K562 (cell line): ENCODE results near the gene BAZ2A. TPM values are rescaled to one million over a fixed set of nuclear protein-coding genes. Genes with fewer than 3 reads are reported as not detected.

Experiments used
- BMI1 ChIP-seq: fragments of 150-350 bp; IDR thresholded peaks from 2 replicates; pipeline ENCODE4 v1.6.1; 2014; ENCODE audit warnings: low read length
- NFYB ChIP-seq: IDR thresholded peaks from 2 replicates; pipeline ENCODE4 v1.6.1; 2011; ENCODE audit warnings: mild to moderate bottlenecking, moderate library complexity; ENCODE audit not compliant: insufficient read length; ENCODE audit errors: extremely low read depth
- POLR2AphosphoS5 ChIP-seq: IDR thresholded peaks from 2 replicates; pipeline ENCODE4 v1.6.1; 2011; ENCODE audit warnings: mild to moderate bottlenecking, low read depth, low read length, moderate library complexity; ENCODE audit not compliant: control insufficient read depth, insufficient read depth
- POLR2G ChIP-seq: fragments of 200-400 bp; formaldehyde crosslinking; IDR thresholded peaks from 2 replicates; pipeline ENCODE4 v1.6.1; 2017; ENCODE audit warnings: low read depth, mild to moderate bottlenecking, antibody characterized with exemption, low read length, moderate library complexity
- SIN3A ChIP-seq, 2 experiments: fragments of 150-350 bp in 1 of 2; IDR thresholded peaks; 2 replicates each; pipeline ENCODE4 v1.6.1; 2011 to 2016; ENCODE audit warnings: borderline replicate concordance in 2 of 2, low read depth in 2 of 2, low read length in 2 of 2, mild to moderate bottlenecking in 2 of 2, moderate library complexity in 2 of 2; ENCODE audit not compliant: control insufficient read depth in 1 of 2
- SNRNP70 ChIP-seq: fragments of 200-400 bp; formaldehyde crosslinking; optimal IDR thresholded peaks from 2 replicates; pipeline ENCODE3; 2017; ENCODE audit warnings: low read depth, low read length
- SRF ChIP-seq, 2 experiments: fragments of 250-450, 450-650 bp in 1 of 2; sonication (Bioruptor Pico) in 1 of 2; sonication (generic) in 1 of 2; formaldehyde crosslinking; IDR thresholded peaks; 2 replicates each; pipeline versions ENCODE4 v1.5.0 to v1.5.1; 2020 to 2022; ENCODE audit warnings: mild to moderate bottlenecking in 1 of 2, missing genetic modification reagents in 1 of 2
- TAF9B ChIP-seq: fragments of 450-650 bp; IDR thresholded peaks from 2 replicates; pipeline ENCODE4 v1.6.1; 2018; ENCODE audit warnings: mild to moderate bottlenecking; ENCODE audit not compliant: partially characterized antibody
- USF2 ChIP-seq: sonication (generic); formaldehyde crosslinking; IDR thresholded peaks from 2 replicates; pipeline ENCODE4 v1.5.0; 2020; ENCODE audit warnings: missing genetic modification reagents
- ZFP36 ChIP-seq: fragments of 150-350 bp; IDR thresholded peaks from 2 replicates; pipeline ENCODE4 v1.6.1; 2018; ENCODE audit warnings: low read length, low read depth; ENCODE audit not compliant: partially characterized antibody
- ZFX ChIP-seq: sonication (generic); formaldehyde crosslinking; IDR thresholded peaks from 2 replicates; pipeline ENCODE4 v1.8.0; 2022; ENCODE audit warnings: mild to moderate bottlenecking, missing genetic modification reagents, moderate library complexity
- ZMIZ1 ChIP-seq, 2 experiments: fragments of 150-350 bp in 1 of 2; IDR thresholded peaks; 2 replicates each; pipeline ENCODE4 v1.6.1; 2012 to 2016; ENCODE audit warnings: low read depth in 2 of 2, low read length in 2 of 2, mild to moderate bottlenecking in 1 of 2, moderate library complexity in 1 of 2
- ZNF431 ChIP-seq: sonication (generic); formaldehyde crosslinking; IDR thresholded peaks from 2 replicates; pipeline ENCODE4 v1.8.0; 2022; ENCODE audit warnings: mild to moderate bottlenecking, missing genetic modification reagents
- ZNF830 ChIP-seq: fragments of 250-450 bp; sonication (Bioruptor Pico); IDR thresholded peaks from 2 replicates; pipeline ENCODE4 v1.5.0; 2021; ENCODE audit warnings: mild to moderate bottlenecking
- polyA plus RNA-seq, 8 experiments: library from polyadenylated mRNA; depleted of rRNA in 4 of 8; stranded (reverse) in 5 of 8; unstranded in 3 of 8; fragments of >200 nt; fragmentation: Nextera tagmentation in 2 of 8; fragmentation: Illumina TruSeq in 1 of 8; extraction: Ambion mirVana in 2 of 8; extraction: Trizol in 1 of 8; gene quantifications; 2 replicates each; pipeline versions ENCODE4 v1.2.1 to v1.2.3, GENCODE V29; 2011 to 2014; ENCODE audit warnings: inconsistent platforms in 1 of 8, missing spikeins in 1 of 8
- total RNA-seq, 7 experiments: library from RNA; depleted of rRNA in 6 of 7; stranded (reverse); fragments of >200 nt in 6 of 7; fragmentation: Illumina TruSeq in 2 of 7; extraction: Trizol in 2 of 7; gene quantifications; 2 replicates each; pipeline versions ENCODE4 v1.2.1 to v1.2.3, GENCODE V29; 2011 to 2021; ENCODE audit warnings: low replicate concordance in 1 of 7
- TF ChIP-seq, protein P1 (sequence below): fragments of 200-800 bp; sonication (Bioruptor generic); IDR thresholded peaks from 2 replicates; pipeline ENCODE4 v1.6.1; 2016; ENCODE audit warnings: missing genetic modification characterization, missing compliant biosample characterization

The BAZ2A gene
- total and polyA plus RNA-seq, 9 of the 15 experiments (the other 6 are each of a cell fraction or from before 2014, with no cell fraction given) = 4.5 to 86.4 (median 26.2) TPM

- no peak for TF ChIP-seq POLR2G
- TF ChIP-seq SNRNP70 = peak; percentile 22
- peak; percentile 11; the same call in 1 of the 2 replicates for TF ChIP-seq ZNF431 (CRISPR knock-in tag)
- TF ChIP-seq SIN3A (IDR thresholded peaks at IDR 0.05; ENCODE audit: borderline replicate concordance in 2 of 2, control insufficient read depth in 1 of 2, low read depth in 2 of 2, low read length in 2 of 2) = peak in 1 of 2 experiments; percentile 80; a peak in 1 of 4 replicates
- no peak; the same call in 1 of the 2 replicates for TF ChIP-seq POLR2AphosphoS5
- no peak for TF ChIP-seq ZNF830 (CRISPR knock-in tag)
- TF ChIP-seq USF2 (CRISPR knock-in tag) = no peak
- TF ChIP-seq, protein P1, sequence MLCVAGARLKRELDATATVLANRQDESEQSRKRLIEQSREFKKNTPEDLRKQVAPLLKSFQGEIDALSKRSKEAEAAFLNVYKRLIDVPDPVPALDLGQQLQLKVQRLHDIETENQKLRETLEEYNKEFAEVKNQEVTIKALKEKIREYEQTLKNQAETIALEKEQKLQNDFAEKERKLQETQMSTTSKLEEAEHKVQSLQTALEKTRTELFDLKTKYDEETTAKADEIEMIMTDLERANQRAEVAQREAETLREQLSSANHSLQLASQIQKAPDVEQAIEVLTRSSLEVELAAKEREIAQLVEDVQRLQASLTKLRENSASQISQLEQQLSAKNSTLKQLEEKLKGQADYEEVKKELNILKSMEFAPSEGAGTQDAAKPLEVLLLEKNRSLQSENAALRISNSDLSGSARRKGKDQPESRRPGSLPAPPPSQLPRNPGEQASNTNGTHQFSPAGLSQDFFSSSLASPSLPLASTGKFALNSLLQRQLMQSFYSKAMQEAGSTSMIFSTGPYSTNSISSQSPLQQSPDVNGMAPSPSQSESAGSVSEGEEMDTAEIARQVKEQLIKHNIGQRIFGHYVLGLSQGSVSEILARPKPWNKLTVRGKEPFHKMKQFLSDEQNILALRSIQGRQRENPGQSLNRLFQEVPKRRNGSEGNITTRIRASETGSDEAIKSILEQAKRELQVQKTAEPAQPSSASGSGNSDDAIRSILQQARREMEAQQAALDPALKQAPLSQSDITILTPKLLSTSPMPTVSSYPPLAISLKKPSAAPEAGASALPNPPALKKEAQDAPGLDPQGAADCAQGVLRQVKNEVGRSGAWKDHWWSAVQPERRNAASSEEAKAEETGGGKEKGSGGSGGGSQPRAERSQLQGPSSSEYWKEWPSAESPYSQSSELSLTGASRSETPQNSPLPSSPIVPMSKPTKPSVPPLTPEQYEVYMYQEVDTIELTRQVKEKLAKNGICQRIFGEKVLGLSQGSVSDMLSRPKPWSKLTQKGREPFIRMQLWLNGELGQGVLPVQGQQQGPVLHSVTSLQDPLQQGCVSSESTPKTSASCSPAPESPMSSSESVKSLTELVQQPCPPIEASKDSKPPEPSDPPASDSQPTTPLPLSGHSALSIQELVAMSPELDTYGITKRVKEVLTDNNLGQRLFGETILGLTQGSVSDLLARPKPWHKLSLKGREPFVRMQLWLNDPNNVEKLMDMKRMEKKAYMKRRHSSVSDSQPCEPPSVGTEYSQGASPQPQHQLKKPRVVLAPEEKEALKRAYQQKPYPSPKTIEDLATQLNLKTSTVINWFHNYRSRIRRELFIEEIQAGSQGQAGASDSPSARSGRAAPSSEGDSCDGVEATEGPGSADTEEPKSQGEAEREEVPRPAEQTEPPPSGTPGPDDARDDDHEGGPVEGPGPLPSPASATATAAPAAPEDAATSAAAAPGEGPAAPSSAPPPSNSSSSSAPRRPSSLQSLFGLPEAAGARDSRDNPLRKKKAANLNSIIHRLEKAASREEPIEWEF = no peak
- TF ChIP-seq ZFP36 = no peak
- TF ChIP-seq BMI1 = no peak
- peak in 1 of 2 experiments; percentile 45; a peak in 2 of 4 replicates for TF ChIP-seq SRF (CRISPR knock-in tag; IDR thresholded peaks at IDR 0.05)
- TF ChIP-seq NFYB = no peak
- TF ChIP-seq TAF9B = no peak
- TF ChIP-seq ZMIZ1 (IDR thresholded peaks at IDR 0.05; ENCODE audit: low read depth in 2 of 2, low read length in 2 of 2) = no peak
- no peak for TF ChIP-seq ZFX (CRISPR knock-in tag)
These were observed 15.1 kb upstream of the BAZ2A start (continued) for GRCh38 chr12:56645201-56645716.
